Ishikawa (cell line): ENCODE results near the gene IL1RAPL1.

Experiments used
- CREB1 ChIP-seq: IDR thresholded peaks from 2 replicates; pipeline ENCODE4 v1.6.1; 2012; ENCODE audit warnings: low read depth
- EGR1 ChIP-seq: IDR thresholded peaks from 2 replicates; pipeline ENCODE4 v1.6.1; 2012
- EP300 ChIP-seq: IDR thresholded peaks from 2 replicates; pipeline ENCODE4 v1.6.1; 2012; ENCODE audit warnings: borderline replicate concordance
- FOXM1 ChIP-seq: IDR thresholded peaks from 2 replicates; pipeline ENCODE4 v1.6.1; 2012; ENCODE audit warnings: low read depth, borderline replicate concordance
- NFIC ChIP-seq: IDR thresholded peaks from 2 replicates; pipeline ENCODE4 v1.6.1; 2012
- RAD21 ChIP-seq: IDR thresholded peaks from 2 replicates; pipeline ENCODE4 v1.6.1; 2012; ENCODE audit warnings: low read depth
- TAF1 ChIP-seq: IDR thresholded peaks from 2 replicates; pipeline ENCODE4 v1.6.1; 2012; ENCODE audit warnings: low read depth, mild to moderate bottlenecking
- TCF12 ChIP-seq: IDR thresholded peaks from 2 replicates; pipeline ENCODE4 v1.6.1; 2012; ENCODE audit warnings: low read depth
- TEAD4 ChIP-seq: IDR thresholded peaks from 2 replicates; pipeline ENCODE4 v1.6.1; 2012
- ZBTB7A ChIP-seq: IDR thresholded peaks from 2 replicates; pipeline ENCODE4 v1.6.1; 2012; ENCODE audit warnings: low read depth
- TF ChIP-seq, protein P1 (sequence below): IDR thresholded peaks from 2 replicates; pipeline ENCODE4 v1.6.1; 2012; ENCODE audit warnings: low read depth, mild to moderate bottlenecking
- TF ChIP-seq, protein P2 (sequence below): IDR thresholded peaks from 2 replicates; pipeline ENCODE4 v1.6.1; 2012

GRCh38 chrX:29581223-29581622 is 994.0 kb downstream of the IL1RAPL1 start:
- no peak for TF ChIP-seq FOXM1
- no peak for TF ChIP-seq RAD21
- no peak for TF ChIP-seq EP300
- TF ChIP-seq TAF1: no peak
- TF ChIP-seq, protein P1, sequence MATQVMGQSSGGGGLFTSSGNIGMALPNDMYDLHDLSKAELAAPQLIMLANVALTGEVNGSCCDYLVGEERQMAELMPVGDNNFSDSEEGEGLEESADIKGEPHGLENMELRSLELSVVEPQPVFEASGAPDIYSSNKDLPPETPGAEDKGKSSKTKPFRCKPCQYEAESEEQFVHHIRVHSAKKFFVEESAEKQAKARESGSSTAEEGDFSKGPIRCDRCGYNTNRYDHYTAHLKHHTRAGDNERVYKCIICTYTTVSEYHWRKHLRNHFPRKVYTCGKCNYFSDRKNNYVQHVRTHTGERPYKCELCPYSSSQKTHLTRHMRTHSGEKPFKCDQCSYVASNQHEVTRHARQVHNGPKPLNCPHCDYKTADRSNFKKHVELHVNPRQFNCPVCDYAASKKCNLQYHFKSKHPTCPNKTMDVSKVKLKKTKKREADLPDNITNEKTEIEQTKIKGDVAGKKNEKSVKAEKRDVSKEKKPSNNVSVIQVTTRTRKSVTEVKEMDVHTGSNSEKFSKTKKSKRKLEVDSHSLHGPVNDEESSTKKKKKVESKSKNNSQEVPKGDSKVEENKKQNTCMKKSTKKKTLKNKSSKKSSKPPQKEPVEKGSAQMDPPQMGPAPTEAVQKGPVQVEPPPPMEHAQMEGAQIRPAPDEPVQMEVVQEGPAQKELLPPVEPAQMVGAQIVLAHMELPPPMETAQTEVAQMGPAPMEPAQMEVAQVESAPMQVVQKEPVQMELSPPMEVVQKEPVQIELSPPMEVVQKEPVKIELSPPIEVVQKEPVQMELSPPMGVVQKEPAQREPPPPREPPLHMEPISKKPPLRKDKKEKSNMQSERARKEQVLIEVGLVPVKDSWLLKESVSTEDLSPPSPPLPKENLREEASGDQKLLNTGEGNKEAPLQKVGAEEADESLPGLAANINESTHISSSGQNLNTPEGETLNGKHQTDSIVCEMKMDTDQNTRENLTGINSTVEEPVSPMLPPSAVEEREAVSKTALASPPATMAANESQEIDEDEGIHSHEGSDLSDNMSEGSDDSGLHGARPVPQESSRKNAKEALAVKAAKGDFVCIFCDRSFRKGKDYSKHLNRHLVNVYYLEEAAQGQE: no peak
- TF ChIP-seq, protein P2, sequence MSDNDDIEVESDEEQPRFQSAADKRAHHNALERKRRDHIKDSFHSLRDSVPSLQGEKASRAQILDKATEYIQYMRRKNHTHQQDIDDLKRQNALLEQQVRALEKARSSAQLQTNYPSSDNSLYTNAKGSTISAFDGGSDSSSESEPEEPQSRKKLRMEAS: no peak
- no peak for TF ChIP-seq TCF12
- no peak for TF ChIP-seq CREB1
- TF ChIP-seq TEAD4: no peak
- no peak for TF ChIP-seq NFIC
- no peak for TF ChIP-seq ZBTB7A
- no peak for TF ChIP-seq EGR1
